ENCODE data around the gene OFD1.

Gene OFD1, protein sequence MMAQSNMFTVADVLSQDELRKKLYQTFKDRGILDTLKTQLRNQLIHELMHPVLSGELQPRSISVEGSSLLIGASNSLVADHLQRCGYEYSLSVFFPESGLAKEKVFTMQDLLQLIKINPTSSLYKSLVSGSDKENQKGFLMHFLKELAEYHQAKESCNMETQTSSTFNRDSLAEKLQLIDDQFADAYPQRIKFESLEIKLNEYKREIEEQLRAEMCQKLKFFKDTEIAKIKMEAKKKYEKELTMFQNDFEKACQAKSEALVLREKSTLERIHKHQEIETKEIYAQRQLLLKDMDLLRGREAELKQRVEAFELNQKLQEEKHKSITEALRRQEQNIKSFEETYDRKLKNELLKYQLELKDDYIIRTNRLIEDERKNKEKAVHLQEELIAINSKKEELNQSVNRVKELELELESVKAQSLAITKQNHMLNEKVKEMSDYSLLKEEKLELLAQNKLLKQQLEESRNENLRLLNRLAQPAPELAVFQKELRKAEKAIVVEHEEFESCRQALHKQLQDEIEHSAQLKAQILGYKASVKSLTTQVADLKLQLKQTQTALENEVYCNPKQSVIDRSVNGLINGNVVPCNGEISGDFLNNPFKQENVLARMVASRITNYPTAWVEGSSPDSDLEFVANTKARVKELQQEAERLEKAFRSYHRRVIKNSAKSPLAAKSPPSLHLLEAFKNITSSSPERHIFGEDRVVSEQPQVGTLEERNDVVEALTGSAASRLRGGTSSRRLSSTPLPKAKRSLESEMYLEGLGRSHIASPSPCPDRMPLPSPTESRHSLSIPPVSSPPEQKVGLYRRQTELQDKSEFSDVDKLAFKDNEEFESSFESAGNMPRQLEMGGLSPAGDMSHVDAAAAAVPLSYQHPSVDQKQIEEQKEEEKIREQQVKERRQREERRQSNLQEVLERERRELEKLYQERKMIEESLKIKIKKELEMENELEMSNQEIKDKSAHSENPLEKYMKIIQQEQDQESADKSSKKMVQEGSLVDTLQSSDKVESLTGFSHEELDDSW

DNA sequence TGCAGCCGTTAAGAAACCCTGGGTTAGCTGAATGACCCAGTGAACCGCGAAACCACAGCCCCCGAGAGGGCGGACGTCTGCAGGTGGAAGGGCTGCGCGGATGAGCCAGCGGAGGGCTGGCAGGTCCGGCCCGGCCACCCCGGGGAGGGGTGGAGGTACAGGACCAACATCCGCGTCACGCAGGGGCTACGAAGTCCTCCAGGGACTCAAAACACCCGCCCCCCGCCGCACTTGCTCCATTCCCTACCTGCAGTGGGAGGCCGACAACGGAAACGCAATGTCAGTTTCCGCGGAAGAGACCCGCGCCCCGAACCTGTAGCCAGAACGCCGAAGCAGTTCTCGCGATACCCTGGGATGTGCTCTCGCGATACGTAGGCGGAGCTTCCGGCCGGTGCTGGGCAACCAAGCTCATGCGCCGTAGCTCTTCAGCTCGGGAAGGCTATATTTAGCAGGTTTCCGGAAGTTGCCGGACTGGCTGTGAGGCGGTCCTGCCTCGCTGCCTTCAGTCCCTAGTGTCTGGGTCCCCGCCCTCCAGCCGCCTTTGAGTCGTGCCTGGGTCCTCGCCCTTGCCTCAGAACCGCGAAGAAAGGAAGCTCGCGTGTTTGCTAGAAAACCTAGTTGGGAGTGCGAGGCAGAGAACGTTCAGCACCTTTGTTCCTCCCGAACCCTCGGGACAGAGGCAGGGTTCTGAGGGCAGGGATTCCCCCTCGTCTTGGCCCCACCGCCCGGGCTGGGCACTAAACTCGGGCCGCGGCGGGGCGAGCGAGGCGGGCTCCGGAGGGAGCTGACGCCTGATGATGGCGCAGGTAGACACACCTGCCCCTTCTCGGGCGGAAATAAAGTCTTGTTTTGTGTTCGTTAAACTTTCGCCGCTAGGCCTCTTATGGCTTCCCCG, at the start of gene OFD1, which contains the start of gene TRAPPC2:
TSS of gene OFD1 (plus strand) at position 471 of the 895 bp plus-strand sequence. CDS start at position 795, 324 bp downstream.
TSS of gene TRAPPC2 (minus strand) at position 343 of the 895 bp plus-strand sequence. CDS start 14,657 bp downstream, outside the sequence.
- peak; percentile 95 for DNase-seq (ENCODE audit: low read depth)

DNA sequence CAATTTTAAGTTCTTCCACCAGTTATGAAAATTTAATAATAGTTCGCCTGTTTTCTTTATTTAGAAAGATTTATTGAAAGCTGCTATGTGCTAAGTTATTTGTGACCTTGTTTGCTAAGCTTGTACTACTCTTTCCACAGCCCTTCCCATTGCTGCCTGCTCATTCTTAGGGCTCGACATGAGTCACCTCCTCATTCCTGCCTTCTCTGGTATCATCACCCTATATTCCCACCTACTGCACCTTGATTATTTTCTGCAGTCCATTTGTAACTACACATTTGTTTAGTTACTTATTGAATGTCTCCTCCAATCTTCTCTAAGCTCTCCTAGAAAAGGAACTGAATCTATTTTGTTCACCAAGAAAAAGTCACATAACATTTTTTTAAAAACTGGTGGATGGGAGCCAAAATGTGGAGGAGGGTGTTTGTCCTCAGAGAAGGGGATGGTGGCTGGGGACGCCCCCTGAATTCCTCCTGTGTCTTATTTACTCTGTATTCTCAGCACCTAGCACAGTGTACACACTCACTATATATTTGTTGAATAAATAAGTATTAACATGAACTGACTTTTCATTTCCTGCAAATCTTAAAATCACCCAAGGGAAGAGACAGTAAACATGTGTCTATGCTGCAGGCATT, 49.3 kb upstream of the OFD1 start:
- DNase-seq (ENCODE audit: low read depth) = peak; percentile 60

DNA sequence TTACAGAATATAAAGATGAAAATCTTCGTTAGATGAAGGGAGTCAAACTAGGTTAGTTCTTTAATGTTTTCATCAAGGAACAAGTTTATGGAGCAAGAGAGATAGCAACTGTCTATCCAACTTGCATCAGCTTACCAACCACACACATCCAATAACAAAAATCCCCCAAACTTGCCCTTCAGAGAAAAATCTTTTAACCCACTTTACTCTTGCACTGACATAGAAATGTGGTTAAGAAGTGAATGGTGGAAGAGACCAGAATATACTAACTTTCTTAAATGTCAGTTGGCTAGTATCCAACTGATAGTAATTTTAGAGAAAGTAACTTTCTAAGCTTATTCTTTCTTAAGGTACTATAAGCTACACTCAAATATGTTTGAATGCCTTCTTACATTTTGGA, 47.3 kb upstream of the OFD1 start:
- no peak for DNase-seq (ENCODE audit: low read depth)

DNA sequence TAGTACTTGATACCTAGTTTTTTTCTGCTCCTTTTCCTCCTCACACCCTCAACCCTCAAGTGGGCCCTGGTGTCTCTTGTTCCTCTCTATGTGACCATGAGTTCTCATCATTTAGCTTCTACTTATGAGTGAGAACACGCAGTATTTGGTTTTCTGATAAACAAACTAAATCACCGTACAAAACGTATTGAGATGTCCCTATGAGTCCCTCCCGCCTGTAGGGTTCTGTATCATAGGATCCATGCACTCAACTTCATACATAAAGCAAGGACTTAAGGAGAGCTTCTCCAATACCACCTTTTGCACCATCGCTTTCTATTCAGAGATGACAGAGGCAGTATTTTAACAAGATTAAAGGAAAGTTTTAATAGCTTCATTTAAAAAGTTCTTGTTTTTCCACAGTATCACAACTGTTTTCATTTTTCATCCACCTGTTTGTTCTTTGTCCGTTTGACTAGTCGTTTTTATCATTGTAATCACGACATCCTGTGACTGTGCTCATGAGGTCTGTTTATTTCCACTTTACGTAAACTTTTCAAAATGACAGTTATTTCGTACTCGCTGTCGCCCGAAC, 46.1 kb upstream of the OFD1 start:
- no peak for DNase-seq (ENCODE audit: low read depth)

DNA sequence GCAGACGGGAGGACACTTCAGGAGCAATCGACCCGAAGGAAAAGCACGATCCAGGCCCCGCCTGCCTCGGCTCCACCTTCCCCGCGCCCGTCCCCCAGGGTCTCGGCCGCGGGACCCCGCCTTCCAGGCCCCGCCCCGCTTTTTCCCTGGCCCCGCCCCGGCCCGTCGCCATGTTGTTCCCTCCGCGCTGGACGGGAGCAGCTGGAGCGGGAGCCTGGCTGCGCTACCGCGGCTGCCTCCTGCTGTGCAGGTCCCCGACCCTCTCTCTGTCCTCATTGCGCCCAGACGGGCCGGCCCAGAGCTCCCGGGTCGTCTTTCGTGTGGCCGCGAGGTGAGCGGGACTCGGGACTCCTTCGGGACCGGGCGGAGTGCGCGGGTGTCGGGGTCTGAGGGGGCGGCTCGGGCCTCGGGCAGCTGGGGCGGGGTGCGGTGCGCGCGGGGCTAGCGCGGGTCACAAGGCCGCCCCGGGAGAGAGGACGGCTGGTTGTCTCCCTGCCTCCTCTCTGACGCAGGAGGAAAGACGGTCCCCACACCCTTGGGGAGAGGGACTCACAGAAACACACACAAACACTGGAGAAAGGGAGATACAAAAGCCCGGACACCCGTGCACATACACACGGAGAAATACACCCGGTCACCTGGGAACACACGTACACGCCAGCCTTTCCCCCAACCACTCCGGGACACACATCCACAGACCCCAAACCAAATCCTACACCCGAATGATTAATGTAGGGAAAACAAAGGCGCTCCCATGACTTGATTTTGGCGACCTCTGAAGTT, 45.4 kb upstream of the OFD1 start, which contains the start of gene RAB9A:
TSS of gene RAB9A (plus strand) at position 171 of the 783 bp plus-strand sequence. CDS start 19,619 bp downstream, outside the sequence.
- peak; percentile 66 for DNase-seq (ENCODE audit: low read depth)

DNA sequence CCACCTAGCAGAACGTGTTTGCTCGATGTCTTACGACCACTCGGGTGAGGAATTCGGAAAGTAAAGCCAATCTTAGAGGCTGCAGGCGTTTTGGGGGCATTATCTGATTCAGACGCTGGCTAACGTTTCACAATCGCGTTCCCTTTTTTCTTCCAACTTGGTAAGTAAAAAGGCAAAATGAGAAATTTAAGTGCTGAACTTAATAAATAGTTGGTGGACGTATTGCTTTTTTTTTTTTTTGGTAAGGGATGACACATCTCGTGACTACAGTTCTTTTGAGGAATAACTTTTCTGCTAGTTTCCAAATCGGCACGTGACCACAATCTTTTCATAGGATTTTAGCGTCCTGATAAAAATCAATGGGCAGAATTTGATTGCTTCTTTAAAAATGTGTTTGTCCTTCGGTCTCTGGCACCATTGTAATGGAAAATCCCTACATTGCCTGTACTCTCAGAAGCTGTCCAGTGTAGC, 44.8 kb upstream of the OFD1 start:
- DNase-seq (ENCODE audit: low read depth) = peak; percentile 25

DNA sequence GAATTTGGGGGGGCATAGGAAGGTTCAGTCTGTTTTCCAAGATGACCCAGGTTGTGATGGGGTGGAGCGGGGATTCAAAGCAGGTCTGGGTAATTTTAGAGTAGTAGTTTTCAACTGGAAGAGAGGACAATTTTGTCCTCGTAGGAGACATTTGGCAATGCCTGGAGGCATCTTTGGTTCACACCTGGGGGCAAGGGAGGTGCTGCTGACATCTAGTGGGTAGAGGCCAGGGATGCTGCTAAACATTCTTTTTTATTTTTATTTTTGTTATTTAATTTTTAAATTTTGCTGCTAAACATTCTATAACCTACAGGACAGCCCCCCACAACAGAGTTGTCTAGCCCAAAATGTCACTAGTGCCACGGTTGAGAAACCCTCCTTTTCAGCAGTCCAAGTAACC, 43.7 kb upstream of the OFD1 start:
- no peak for DNase-seq (ENCODE audit: low read depth)

DNA sequence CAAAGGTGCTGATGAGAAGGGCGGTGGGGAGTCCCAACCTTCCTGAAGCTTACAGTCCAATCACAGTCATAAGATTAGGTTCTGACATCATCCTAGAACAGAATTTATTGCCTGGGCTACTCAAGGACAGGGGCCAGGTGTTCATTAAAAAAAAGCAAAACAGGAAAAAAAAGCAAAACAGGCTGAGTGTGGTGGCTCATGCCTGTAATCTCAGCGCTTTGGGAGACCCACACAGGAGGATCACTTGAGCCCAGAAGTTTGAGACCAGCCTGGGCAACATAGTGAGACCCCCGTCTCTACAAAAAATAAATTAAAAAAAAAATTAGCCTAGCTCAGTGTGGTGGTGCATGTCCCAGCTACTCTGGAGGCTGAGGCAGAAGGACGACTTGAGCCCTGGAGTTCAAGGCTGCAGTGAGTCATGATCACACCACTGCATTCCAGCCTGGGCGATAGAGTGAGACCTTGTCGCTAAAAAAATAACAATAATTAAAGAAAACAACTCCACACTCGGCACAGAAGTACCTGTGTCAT, 42.6 kb upstream of the OFD1 start:
- no peak for DNase-seq (ENCODE audit: low read depth)

DNA sequence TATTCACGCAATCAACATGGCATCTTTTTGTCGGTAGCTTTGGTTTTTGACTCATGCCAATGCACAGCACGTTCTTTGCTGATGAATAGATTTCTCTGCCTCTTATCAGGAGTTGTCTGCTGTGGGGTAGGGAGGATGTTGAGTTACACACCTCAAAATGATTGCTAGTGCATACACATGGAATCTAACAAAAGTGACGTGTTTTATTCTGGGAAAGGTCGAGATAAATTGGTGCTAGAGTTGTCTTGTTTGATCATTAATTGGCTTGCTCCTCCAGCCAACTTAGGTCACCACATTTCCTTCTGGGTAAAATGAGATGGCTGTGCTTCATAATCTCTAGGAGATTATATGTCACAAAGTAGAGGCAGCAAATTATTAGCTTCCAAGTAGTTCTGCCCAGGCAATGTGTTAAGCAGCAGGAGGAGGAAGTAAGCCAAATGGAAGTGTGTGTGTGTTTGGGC, 41.7 kb upstream of the OFD1 start:
- DNase-seq (ENCODE audit: low read depth) = no peak

DNA sequence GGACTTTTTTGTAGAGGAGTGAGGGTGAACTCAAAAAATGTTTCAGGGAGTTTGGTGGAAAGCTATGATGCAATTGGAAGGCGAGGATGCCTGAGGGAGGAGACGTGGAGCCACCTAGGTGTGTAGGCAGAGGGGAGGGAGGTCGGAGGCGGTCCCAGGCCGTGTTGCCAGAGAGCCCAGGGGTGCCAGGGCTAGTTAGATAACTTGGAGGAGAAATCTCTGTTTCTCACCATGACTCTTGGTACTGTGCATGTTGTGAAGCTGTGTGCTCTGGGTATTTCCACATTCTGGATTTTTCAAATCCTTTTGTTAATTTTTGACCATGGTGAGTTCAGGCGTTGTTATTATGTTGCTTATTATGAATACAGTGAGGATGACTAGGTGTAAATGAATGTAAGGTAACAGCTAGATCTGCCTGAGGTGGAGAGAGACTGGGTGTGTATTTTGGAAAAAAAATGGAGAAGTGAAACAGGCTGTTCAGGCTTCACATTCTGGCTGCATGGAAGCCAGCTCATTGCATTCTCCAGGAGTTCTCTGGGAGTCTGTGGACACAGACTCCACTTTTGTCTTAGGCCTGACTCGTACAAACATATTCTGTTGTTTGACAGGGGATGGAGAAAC, 41.1 kb upstream of the OFD1 start:
- DNase-seq (ENCODE audit: low read depth) = no peak

DNA sequence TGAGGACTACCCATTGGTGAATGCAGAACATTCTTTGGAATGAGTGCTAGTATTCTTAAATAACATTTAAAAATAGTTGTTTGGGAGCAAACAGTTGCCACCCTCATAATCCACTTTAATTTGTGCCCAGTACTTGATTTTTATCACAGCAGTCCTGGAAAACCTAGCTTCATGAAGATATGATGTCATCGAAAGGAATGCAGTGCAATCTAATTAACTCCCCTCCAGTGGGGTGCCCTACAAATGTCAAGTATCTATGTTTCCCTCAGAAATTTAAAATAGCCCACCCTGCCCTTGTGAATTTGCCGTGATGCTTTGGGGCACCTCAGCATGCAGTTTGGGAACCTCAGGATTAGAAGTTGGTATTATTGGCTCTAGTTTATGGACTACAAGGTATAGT, 40.2 kb upstream of the OFD1 start:
- DNase-seq (ENCODE audit: low read depth) = no peak

DNA sequence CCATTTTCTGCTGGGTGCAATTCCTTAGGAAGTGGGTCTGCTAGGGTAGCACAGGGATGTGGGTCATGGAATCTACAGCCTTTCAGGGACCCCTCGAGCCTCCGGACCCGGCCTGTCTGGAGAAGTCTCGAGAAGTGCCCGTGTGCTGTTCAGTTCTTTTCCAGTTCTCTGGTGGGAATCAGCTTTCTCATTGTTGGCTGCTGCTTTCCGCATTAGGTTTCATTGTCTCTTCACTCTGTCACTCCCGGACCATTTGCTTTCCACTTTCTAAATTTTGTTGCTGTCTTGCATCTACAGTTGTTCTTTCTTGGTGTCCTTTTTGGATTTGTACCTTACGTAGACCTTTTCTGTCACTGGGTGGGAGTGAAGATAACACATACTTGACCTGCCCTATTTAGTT, 39.6 kb upstream of the OFD1 start:
- DNase-seq (ENCODE audit: low read depth) = no peak

DNA sequence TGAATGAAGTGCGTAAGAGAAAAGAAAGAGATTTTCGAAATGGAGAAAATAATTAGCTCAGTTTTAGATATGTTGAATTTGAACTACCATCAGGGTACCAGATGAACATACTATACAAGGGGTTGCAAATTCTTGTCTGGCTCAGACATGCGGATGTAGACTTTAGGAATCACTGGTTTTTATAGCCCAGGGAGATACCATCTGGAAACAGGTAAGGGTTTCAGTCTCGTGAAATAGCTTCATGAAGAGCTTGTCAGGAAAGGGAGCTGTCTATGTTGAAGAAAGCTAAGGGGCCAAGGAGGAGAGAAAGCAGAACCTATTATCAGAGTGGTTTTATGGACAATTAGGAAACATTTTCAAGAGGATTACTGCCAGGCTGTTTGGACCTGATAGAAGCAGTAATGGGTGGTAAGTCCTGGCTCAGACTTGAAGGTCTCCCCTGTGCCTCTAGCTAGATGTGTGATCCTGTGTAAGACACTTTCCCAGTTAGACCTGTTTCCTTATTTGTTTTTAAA, 38.9 kb upstream of the OFD1 start:
- no peak for DNase-seq (ENCODE audit: low read depth)

DNA sequence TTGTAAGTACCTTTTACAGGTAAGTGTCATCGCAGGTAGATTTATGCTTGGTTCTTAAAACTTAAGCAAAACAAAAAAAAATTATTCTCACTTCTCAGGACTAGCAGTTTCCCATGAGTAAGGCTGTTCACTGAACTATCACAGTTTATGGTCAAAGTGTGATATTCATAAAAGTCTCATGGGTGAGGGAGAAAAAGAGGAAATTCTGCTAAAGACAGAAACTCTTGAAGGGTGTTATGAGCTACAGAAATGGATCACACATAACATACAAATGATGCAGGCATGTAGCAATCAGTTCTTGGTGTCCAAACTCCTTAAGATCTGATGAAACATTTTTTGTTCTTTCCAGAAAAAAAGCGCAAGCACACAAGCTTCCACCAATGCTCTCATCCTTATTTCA, 37.1 kb upstream of the OFD1 start:
- DNase-seq (ENCODE audit: low read depth) = no peak

DNA sequence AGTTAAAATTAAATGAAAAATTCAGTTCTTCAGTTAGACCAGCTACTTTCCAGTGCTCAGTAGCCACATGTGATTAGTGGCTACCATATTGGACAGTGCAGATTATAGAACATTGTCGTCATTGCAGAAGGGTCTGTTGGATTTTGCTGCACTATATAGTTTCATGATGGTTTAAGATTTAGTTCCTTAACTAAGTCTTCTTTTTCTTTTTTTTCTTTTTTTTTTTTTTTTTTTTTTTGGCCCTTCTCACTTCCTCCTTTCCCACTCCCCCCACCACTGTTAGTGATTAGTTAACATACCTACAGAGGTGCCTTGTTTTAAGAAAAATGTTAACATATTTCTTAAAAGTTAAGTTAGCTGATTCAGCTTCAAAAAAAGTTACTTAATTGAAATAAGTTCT, 36.6 kb upstream of the OFD1 start:
- no peak for DNase-seq (ENCODE audit: low read depth)

DNA sequence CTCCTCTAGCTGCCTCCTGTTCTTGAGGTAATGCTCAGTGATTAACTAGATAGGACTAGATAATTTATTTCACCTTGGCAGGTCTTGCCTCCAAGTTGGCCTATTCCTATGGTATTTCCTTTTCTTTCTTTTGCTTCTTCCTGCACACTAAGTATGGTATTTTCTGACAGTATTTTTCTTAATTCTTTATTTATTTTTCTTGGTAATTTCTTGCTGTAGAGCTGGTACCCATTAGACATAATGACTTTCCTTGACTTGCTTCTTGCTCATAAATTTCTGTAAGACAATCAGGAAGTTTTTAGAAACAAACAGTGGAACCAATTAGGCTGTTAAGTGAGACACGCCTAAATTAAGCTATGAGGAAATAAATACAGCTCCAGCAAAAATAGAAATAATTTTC, 36.1 kb upstream of the OFD1 start:
- DNase-seq (ENCODE audit: low read depth) = no peak

DNA sequence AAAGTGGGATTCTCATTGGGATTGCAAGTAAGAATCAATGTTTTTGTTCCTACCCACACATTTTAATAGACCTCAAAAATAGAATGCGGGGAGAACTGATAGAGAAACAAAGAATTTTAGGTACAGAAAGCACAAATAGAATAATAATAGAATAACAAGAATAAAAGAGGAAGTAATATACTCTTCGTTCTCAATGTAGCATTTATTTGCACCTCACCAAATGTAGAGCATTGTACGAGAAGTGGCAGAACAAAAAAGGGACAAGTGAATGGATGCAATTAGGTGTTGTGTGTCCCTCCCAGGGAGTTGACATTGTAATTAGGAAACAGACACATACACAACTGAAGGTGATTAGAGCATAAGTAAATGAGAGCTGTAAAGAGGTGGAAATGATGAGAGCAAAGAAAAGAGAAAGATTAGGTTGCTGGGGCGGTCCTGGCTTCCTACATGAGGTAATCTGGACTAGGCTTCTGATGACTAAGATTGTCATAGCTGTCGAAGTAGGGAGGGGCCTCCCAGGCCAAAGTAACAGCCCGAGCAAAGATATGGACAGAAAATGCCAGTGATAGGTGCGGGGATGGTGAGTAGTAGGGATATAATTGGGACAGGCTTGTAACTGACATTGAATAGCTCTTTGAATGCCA, 35.2 kb upstream of the OFD1 start:
- DNase-seq (ENCODE audit: low read depth) = peak; percentile 47

DNA sequence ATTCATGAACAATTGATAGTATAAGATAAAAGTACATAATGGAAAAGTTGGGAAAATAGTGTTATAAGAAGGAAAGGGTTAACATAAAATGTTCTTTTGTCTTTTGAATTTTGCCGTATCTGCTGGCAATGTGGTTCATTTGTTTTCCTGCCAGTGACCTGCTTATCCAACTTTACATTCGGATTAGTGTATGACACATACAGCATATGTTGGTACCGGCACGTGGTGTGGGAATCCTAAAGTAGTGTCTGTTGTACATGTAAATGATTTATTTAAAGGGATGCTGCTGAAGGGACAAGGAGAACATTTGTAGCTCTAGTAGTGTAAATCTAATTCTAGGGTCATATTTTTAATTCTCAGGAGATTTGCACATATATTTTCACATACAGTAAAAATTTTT, 34.2 kb upstream of the OFD1 start:
- no peak for DNase-seq (ENCODE audit: low read depth)
